Measurements from ENCODE around the gene VWA3B. TPM values are rescaled to one million over a fixed set of nuclear protein-coding genes. Genes with fewer than 3 reads are reported as not detected.

VWA3B gene
- total and polyA plus RNA-seq, 2 of the 4 experiments (the other 2 are of a cell fraction), result not detected

- H4K20me1 ChIP-seq (ENCODE audit: insufficient read depth, low read length), result no peaks in the 10 kb centered on the region
- H3K14ac ChIP-seq (replicated peaks; ENCODE audit: low read depth, low read length), result no peak overlapping the region
- no peak overlapping the region for H2AK5ac ChIP-seq (ENCODE audit: low read depth, low read length)
- no peak overlapping the region for H4K5ac ChIP-seq (ENCODE audit: low read depth, low read length)
- H3K9me3 ChIP-seq (ENCODE audit: control insufficient read depth, insufficient read depth, low read length), result no peaks in the 10 kb centered on the region
- no peaks in the 10 kb centered on the region for H3K79me1 ChIP-seq (ENCODE audit: low read depth in 1 of 2, low read length in 2 of 2)
- no peak overlapping the region for H3K4ac ChIP-seq (ENCODE audit: low read depth, low read length)
- no CpG with 5 or more reads among the region's 9 CpGs for WGBS, 2 experiments (ENCODE audit: extremely low coverage in 2 of 2, insufficient read length in 1 of 2)
- no peak for TF ChIP-seq NFE2L2 (IDR thresholded peaks at IDR 0.05; ENCODE audit: low read depth, low read length)
- TF ChIP-seq MXI1 (IDR thresholded peaks at IDR 0.05; ENCODE audit: borderline replicate concordance, low read depth, low read length), result no peak
- TF ChIP-seq SMC3 (IDR thresholded peaks at IDR 0.05; ENCODE audit: low read depth, low read length), result no peak
- TF ChIP-seq FOS (IDR thresholded peaks at IDR 0.05; ENCODE audit: low read depth, low read length), result no peak
- no peak for TF ChIP-seq RCOR1 (IDR thresholded peaks at IDR 0.05; ENCODE audit: insufficient replicate concordance, low read length)
- TF ChIP-seq CHD1 (IDR thresholded peaks at IDR 0.05; ENCODE audit: low read depth, low read length), result no peak
- TF ChIP-seq MAFK (IDR thresholded peaks at IDR 0.05; ENCODE audit: low read depth, low read length), result no peak
- TF ChIP-seq MAZ (IDR thresholded peaks at IDR 0.05; ENCODE audit: borderline replicate concordance, low read depth, low read length), result no peak
- TF ChIP-seq POLR2A (IDR thresholded peaks at IDR 0.05; ENCODE audit: low read depth, low read length), result no peak
- no peak for TF ChIP-seq RFX5 (IDR thresholded peaks at IDR 0.05; ENCODE audit: low read depth, low read length)
- no peak for TF ChIP-seq RAD21 (IDR thresholded peaks at IDR 0.05; ENCODE audit: low read length)
- TF ChIP-seq CEBPB (IDR thresholded peaks at IDR 0.05; ENCODE audit: low read depth, low read length), result no peak
- no peak for TF ChIP-seq BHLHE40 (IDR thresholded peaks at IDR 0.05; ENCODE audit: low read depth, low read length)
- ATAC-seq (ENCODE audit: low read depth), result no peak
- in situ Hi-C loops (cut with MboI; ENCODE audit: low sequenced_read_pairs) (loop anchor here (10.0 kb wide), 1 partner anchor 473 kb away; no protein-coding TSS in a partner anchor), intact Hi-C loops (cut with micrococcal nuclease) (loop anchor here (10.0 kb wide), 1 partner anchor 283 kb away; the partner anchor contains the start of gene TMEM131), dilution Hi-C loops (cut with HindIII; ENCODE audit: low sequenced_read_pairs, unreplicated experiment) (no loop called here)
- DNase-seq, result no peak
- H3K4me2 ChIP-seq (ENCODE audit: low read depth, low read length), result no peak overlapping the region
- no peak overlapping the region for H3K27ac ChIP-seq (ENCODE audit: insufficient read depth, low read length)
- H3K9ac ChIP-seq (ENCODE audit: low read depth, low read length), result no peak overlapping the region
- CTCF ChIA-PET, result no interaction called here
- H2AK9ac ChIP-seq (replicated peaks; ENCODE audit: low read depth, low read length, poor library complexity), result no peak overlapping the region
- no peaks in the 10 kb centered on the region for H3K36me3 ChIP-seq (ENCODE audit: control insufficient read depth, insufficient read depth, low read length)
- POLR2A ChIA-PET (ENCODE audit: unreplicated experiment), result no interaction called here
- no peak overlapping the region for H2BK20ac ChIP-seq (ENCODE audit: low read depth, low read length)
- no peak overlapping the region for H3K23ac ChIP-seq (ENCODE audit: low read depth, low read length)
- no TSS peak for BruUV-seq (replicated peaks)
- H3K4me1 ChIP-seq (ENCODE audit: control insufficient read depth, insufficient read depth, low read length), result no peaks in the 10 kb centered on the region
- H4K91ac ChIP-seq (ENCODE audit: insufficient read depth, low read depth, low read length), result no peak overlapping the region
- no peak overlapping the region for H2BK120ac ChIP-seq (ENCODE audit: low read depth, low read length)
- no peak overlapping the region for H3K18ac ChIP-seq (ENCODE audit: low read depth, low read length)
- H2BK15ac ChIP-seq (ENCODE audit: low read depth, low read length), result no peak overlapping the region
- peaks cover 40% of the 10 kb centered on the region for H3K27me3 ChIP-seq (ENCODE audit: control insufficient read depth, insufficient read depth, low read length)
- no peak overlapping the region for H2BK5ac ChIP-seq (ENCODE audit: low read depth, low read length, poor library complexity, severe bottlenecking)
- no peaks in the 10 kb centered on the region for H3K9me1 ChIP-seq (ENCODE audit: insufficient read depth, low read length)
- H3K56ac ChIP-seq (ENCODE audit: extremely low read depth, insufficient read depth, low read length), result no peak overlapping the region
- no peak overlapping the region for H3K4me3 ChIP-seq (ENCODE audit: insufficient read depth, low read depth, low read length)
- no peak overlapping the region for H2AFZ ChIP-seq (replicated peaks; ENCODE audit: low read length, poor library complexity)
- no peak overlapping the region for H4K8ac ChIP-seq (ENCODE audit: low read depth in 2 of 2, low read length in 2 of 2)
Measured at GRCh38 chr2:98277162-98277859, 190.3 kb downstream of the VWA3B start.

Data from IMR-90 (cell line).